Transverse colon (tissue), 4 donors: ENCODE measurements around the gene PROZ.
A peak's percentile ranks its signal among the peaks of the same experiment; 100 is the strongest.

Experiments used
- EP300 ChIP-seq: sonication (generic); formaldehyde crosslinking; IDR thresholded peaks from one replicate; pipeline ENCODE4 v1.6.1; 2017; ENCODE audit warnings: antibody characterized with exemption, low read depth
- POLR2A ChIP-seq: fragments of 450-650 bp; IDR thresholded peaks from one replicate; pipeline ENCODE4 v1.6.1; 2016; ENCODE audit warnings: antibody characterized with exemption, mild to moderate bottlenecking, moderate library complexity
- POLR2AphosphoS5 ChIP-seq, 3 donors: sonication (generic); formaldehyde crosslinking; IDR thresholded peaks; one replicate each; pipeline ENCODE4 v1.6.1; 2016; ENCODE audit warnings: antibody characterized with exemption in 3 of 3
- TF ChIP-seq, protein P1 (sequence below), 5 experiments: fragments of 200-600 bp in 3 of 5; fragments of 450-650 bp in 2 of 5; sonication (generic) in 3 of 5; IDR thresholded peaks; 1 replicate in 2 of 5; 2 replicates in 3 of 5; pipeline ENCODE4 v1.5.1; 2016 to 2017; ENCODE audit warnings: antibody characterized with exemption in 5 of 5, inconsistent platforms in 3 of 5, mild to moderate bottlenecking in 2 of 5, moderate library complexity in 1 of 5

DNA sequence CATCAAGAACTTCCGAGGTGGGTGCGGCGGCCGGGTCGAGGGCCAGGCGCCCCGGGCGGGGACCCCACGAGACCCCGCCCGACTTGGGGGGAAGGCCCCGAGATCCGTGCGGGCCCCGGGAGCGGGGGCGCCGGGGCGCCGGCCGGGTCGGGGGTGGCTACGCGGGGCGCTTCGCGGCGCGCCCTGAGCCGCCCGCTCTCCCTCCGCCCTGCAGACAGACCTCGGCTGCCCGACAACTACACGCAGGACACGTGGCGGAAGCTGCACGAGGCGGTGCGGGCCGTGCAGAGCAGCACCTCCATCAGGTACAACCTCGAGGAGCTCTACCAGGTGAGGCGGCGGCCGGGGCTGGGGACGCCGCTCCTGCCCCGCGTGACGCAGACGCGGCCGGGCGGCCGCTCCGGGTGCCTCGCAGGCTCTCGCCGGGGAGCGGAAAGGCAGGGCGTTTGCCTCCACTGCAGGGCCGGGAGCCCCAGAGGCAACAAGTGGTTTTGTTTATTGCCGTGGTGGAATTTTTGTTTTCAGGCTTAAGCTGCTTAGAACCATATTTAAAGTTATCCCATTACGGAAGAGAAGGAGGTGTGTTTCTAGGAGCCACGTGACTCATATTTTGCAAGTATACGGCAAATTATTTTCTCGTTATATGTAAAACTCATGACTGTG lies 51.4 kb downstream of the PROZ start:
- TF ChIP-seq POLR2A (peak; percentile 37), EP300 (no peak), POLR2AphosphoS5 (IDR thresholded peaks at IDR 0.05) (peak in 1 of 3 donors; percentile 45)
- TF ChIP-seq, protein P1, sequence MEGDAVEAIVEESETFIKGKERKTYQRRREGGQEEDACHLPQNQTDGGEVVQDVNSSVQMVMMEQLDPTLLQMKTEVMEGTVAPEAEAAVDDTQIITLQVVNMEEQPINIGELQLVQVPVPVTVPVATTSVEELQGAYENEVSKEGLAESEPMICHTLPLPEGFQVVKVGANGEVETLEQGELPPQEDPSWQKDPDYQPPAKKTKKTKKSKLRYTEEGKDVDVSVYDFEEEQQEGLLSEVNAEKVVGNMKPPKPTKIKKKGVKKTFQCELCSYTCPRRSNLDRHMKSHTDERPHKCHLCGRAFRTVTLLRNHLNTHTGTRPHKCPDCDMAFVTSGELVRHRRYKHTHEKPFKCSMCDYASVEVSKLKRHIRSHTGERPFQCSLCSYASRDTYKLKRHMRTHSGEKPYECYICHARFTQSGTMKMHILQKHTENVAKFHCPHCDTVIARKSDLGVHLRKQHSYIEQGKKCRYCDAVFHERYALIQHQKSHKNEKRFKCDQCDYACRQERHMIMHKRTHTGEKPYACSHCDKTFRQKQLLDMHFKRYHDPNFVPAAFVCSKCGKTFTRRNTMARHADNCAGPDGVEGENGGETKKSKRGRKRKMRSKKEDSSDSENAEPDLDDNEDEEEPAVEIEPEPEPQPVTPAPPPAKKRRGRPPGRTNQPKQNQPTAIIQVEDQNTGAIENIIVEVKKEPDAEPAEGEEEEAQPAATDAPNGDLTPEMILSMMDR (IDR thresholded peaks at IDR 0.05), result peak in 2 of 5 experiments; percentile 24 to 33
